Esophagus muscularis mucosa (tissue), 4 donors: Measurements from ENCODE around the gene DDX4. TPM values are rescaled to one million over a fixed set of nuclear protein-coding genes. Genes with fewer than 3 reads are reported as not detected.

ENCODE experiments used
- DNase-seq: peaks from one replicate; pipeline ENCODE4 v3.0.0-alpha.2; 2017; ENCODE audit errors: extremely low spot score
- H3K27ac ChIP-seq, 4 donors: fragments of 200-600 bp; sonication (generic); replicated peaks in 1 of 4; 1 replicate in 3 of 4; 2 replicates in 1 of 4; pipeline ENCODE4 v1.5.1; 2016 to 2019; ENCODE audit warnings: mild to moderate bottlenecking in 1 of 4
- H3K27me3 ChIP-seq, 4 donors: fragments of 200-600 bp; sonication (generic); one replicate each; pipeline versions ENCODE4 v1.5.1 to v1.6.0; 2016 to 2019
- H3K36me3 ChIP-seq, 4 donors: fragments of 200-600 bp; sonication (generic); one replicate each; pipeline ENCODE4 v1.5.1; 2016 to 2019
- H3K4me1 ChIP-seq, 4 donors: fragments of 200-600 bp; sonication (generic); one replicate each; pipeline ENCODE4 v1.5.1; 2016 to 2019
- H3K4me3 ChIP-seq, 4 donors: fragments of 200-600 bp; sonication (generic); 1 replicate in 2 of 4; 2 replicates in 2 of 4; pipeline ENCODE4 v1.5.1; 2016 to 2019; ENCODE audit warnings: mild to moderate bottlenecking in 4 of 4, moderate library complexity in 1 of 4
- H3K9me3 ChIP-seq, 4 donors: fragments of 200-600 bp; sonication (generic); 1 replicate in 3 of 4; 2 replicates in 1 of 4; pipeline ENCODE4 v1.5.1; 2016 to 2019
- CTCF ChIP-seq, 3 experiments: fragments of 200-600 bp in 2 of 3; fragments of 450-650 bp in 1 of 3; sonication (generic) in 2 of 3; IDR thresholded peaks; one replicate each; pipeline ENCODE4 v1.5.1; 2017 to 2019; ENCODE audit warnings: antibody characterized with exemption in 3 of 3, mild to moderate bottlenecking in 2 of 3, moderate library complexity in 1 of 3
- EP300 ChIP-seq: sonication (generic); formaldehyde crosslinking; IDR thresholded peaks from one replicate; pipeline ENCODE4 v1.6.1; 2017; ENCODE audit warnings: antibody characterized with exemption
- POLR2A ChIP-seq: fragments of 450-650 bp; IDR thresholded peaks from one replicate; pipeline ENCODE4 v1.6.1; 2017; ENCODE audit warnings: antibody characterized with exemption, moderate library complexity, mild to moderate bottlenecking, low read depth
- POLR2AphosphoS5 ChIP-seq, 2 donors: sonication (generic); formaldehyde crosslinking; IDR thresholded peaks; one replicate each; pipeline ENCODE4 v1.6.1; 2017; ENCODE audit warnings: antibody characterized with exemption in 2 of 2
- WGBS: methylation state at CpG from one replicate; pipeline ENCODE4 v1.1.5; 2018; 5-methylcytosine and 5-hydroxymethylcytosine counted together
- intact Hi-C: fragments of 100-400 bp; cut with DNase I; formaldehyde crosslinking; loops from one replicate; pipeline ENCODE4 v1.15.1; 2023
- total RNA-seq, 4 donors: library from RNA; depleted of rRNA; stranded (reverse); fragments of >200 nt; gene quantifications; one replicate each; pipeline versions ENCODE4 v1.1.0 to v1.2.1, GENCODE V29; 2016

DDX4 gene
- total RNA-seq, 4 donors from 2014 or later = not detected

- H3K36me3 ChIP-seq = no peaks in the 10 kb centered on the region
- 93% methylated on average over 3 of the region's 3 CpGs for WGBS
- no peak overlapping the region for H3K27ac ChIP-seq
- no peaks in the 10 kb centered on the region for H3K9me3 ChIP-seq
- H3K4me1 ChIP-seq = no peaks in the 10 kb centered on the region
- TF ChIP-seq CTCF (IDR thresholded peaks at IDR 0.05) = no peak
- no peak for DNase-seq
- no peaks in the 10 kb centered on the region for H3K27me3 ChIP-seq
- no peak overlapping the region for H3K4me3 ChIP-seq
- intact Hi-C loops = no loop called here
These were observed 17.6 kb upstream of the DDX4 start for GRCh38 chr5:55720188-55720703.

DNA sequence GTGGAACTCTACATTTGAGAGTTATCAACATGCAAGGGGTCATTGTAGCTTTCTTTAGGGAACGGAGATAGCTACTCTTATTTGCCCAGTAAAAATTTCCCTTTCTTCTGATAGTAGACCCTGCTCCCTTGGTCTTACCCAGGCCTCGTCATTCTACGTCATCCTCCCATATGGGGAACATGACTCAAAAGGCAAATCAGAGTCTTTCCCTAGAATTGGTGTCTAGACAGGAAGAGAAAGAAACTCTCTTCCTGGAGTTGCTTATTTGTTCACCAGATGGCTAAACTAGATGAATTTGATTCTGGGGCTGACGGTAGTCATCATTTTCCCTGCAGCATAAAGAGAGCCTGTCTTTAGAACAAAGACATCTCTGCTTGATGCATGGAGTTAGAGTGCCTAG, 13.6 kb upstream of the DDX4 start:
- no peak for TF ChIP-seq POLR2A
- TF ChIP-seq POLR2AphosphoS5 (IDR thresholded peaks at IDR 0.05) = no peak
- no peak for TF ChIP-seq CTCF (IDR thresholded peaks at IDR 0.05)
- TF ChIP-seq EP300 = no peak
- no peaks in the 10 kb centered on the region for H3K36me3 ChIP-seq
- DNase-seq = no peak
- no peaks in the 10 kb centered on the region for H3K27me3 ChIP-seq
- WGBS = 87% methylated on average over 4 of the region's 4 CpGs
- H3K4me3 ChIP-seq = no peak overlapping the region
- H3K27ac ChIP-seq = no peak overlapping the region
- no peaks in the 10 kb centered on the region for H3K4me1 ChIP-seq
- no peaks in the 10 kb centered on the region for H3K9me3 ChIP-seq
- intact Hi-C loops = no loop called here

- TF ChIP-seq POLR2AphosphoS5 (IDR thresholded peaks at IDR 0.05) = no peak
- WGBS = 72% methylated on average over 3 of the region's 3 CpGs
- Histone ChIP-seq H3K36me3 (no peaks in the 10 kb centered on the region), H3K27me3 (no peaks in the 10 kb centered on the region), H3K27ac (no peak overlapping the region), H3K4me1 (no peaks in the 10 kb centered on the region), H3K4me3 (no peak overlapping the region), H3K9me3 (no peaks in the 10 kb centered on the region)
- DNase-seq = no peak
- intact Hi-C loops = no loop called here
These were observed 6.0 kb upstream of the DDX4 start for GRCh38 chr5:55731848-55732247.

GRCh38 chr5:55732585-55732984, 5.3 kb upstream of the DDX4 start:
- Histone ChIP-seq H3K27ac (no peak overlapping the region), H3K4me1 (no peaks in the 10 kb centered on the region), H3K27me3 (no peaks in the 10 kb centered on the region), H3K9me3 (no peaks in the 10 kb centered on the region), H3K4me3 (no peak overlapping the region), H3K36me3 (no peaks in the 10 kb centered on the region)
- intact Hi-C loops = no loop called here
- no peak for DNase-seq
- TF ChIP-seq POLR2AphosphoS5 (IDR thresholded peaks at IDR 0.05) = no peak
- TF ChIP-seq EP300 = no peak
- TF ChIP-seq POLR2A = no peak
- TF ChIP-seq CTCF (IDR thresholded peaks at IDR 0.05) = no peak

DNA sequence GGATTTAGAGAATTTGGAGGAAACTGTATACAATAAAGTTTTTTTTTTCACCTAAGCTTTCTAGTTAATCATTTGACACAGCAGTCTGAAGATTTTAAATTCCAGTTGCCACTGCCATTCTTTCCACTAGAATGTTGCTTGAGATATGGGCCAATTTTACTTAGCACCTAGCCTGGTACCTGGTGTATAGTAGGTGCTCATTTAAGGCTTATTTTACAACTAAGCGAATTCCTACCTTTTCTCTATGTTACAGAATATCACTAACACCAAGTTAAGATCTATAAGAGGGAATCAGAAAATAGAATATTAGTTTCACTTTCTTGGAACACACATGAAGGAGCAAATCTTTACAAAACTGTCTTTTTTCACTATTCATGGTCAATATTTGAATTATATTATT, 3.2 kb upstream of the DDX4 start:
- Histone ChIP-seq H3K36me3 (no peaks in the 10 kb centered on the region), H3K4me1 (no peaks in the 10 kb centered on the region), H3K9me3 (no peaks in the 10 kb centered on the region), H3K27me3 (no peaks in the 10 kb centered on the region), H3K27ac (no peak overlapping the region), H3K4me3 (no peak overlapping the region)
- no peak for TF ChIP-seq EP300
- TF ChIP-seq POLR2AphosphoS5 (IDR thresholded peaks at IDR 0.05) = no peak
- TF ChIP-seq POLR2A = no peak
- TF ChIP-seq CTCF (IDR thresholded peaks at IDR 0.05) = no peak
- no peak for DNase-seq
- intact Hi-C loops = no loop called here
- WGBS = 100% methylated on average over 1 of the region's 1 CpG
